ENCODE data around the gene ERCC6L2. TPM values are rescaled to one million over a fixed set of nuclear protein-coding genes. Genes with fewer than 3 reads are reported as not detected.

The ERCC6L2 gene
- total and polyA plus RNA-seq, 2 of the 8 experiments (the other 6 are each of a cell fraction or from before 2014, with no cell fraction given): 9.8 to 50.0 TPM

DNA sequence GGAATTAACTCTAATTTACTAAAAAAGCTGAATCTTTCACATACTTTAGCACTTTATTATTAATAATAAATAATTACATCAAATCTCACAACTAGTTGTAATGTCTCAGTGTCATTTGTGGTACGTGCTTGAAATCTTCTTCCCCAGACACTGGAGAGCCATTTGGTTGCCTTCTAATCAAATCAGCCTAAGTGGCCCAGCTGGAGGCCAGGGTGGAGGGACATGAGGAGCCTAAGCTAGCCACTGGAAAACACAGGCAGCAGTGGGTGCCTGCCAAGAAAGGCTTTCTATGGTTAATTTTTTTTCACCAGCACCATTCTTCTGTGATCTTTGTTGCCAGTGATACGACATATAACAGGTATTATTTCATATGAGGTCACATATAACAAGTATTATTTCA lies 117.0 kb downstream of the ERCC6L2 start (continued):
- TF ChIP-seq BRCA1 (IDR thresholded peaks at IDR 0.05; ENCODE audit: low read depth, low read length) (no peak), TAF1 (IDR thresholded peaks at IDR 0.05; ENCODE audit: low read depth, low read length) (no peak), CHD2 (IDR thresholded peaks at IDR 0.05; ENCODE audit: low read length) (no peak), SIN3A (conservative IDR thresholded peaks at IDR 0.05 in 1 of 2, IDR thresholded peaks at IDR 0.05 in 1 of 2; ENCODE audit: low read depth in 1 of 2, low read length in 2 of 2) (no peak), KDM4A (IDR thresholded peaks at IDR 0.05; ENCODE audit: low read depth, low read length, severe bottlenecking) (no peak)
- TF ChIP-seq, protein P1, sequence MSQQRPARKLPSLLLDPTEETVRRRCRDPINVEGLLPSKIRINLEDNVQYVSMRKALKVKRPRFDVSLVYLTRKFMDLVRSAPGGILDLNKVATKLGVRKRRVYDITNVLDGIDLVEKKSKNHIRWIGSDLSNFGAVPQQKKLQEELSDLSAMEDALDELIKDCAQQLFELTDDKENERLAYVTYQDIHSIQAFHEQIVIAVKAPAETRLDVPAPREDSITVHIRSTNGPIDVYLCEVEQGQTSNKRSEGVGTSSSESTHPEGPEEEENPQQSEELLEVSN (IDR thresholded peaks at IDR 0.05): no peak
